ENCODE data around the gene KIFBP. TPM values are rescaled to one million over a fixed set of nuclear protein-coding genes. Genes with fewer than 3 reads are reported as not detected.

KIFBP gene
- total RNA-seq, 2 experiments from 2014 or later = 9.7 to 10.9 TPM

DNA sequence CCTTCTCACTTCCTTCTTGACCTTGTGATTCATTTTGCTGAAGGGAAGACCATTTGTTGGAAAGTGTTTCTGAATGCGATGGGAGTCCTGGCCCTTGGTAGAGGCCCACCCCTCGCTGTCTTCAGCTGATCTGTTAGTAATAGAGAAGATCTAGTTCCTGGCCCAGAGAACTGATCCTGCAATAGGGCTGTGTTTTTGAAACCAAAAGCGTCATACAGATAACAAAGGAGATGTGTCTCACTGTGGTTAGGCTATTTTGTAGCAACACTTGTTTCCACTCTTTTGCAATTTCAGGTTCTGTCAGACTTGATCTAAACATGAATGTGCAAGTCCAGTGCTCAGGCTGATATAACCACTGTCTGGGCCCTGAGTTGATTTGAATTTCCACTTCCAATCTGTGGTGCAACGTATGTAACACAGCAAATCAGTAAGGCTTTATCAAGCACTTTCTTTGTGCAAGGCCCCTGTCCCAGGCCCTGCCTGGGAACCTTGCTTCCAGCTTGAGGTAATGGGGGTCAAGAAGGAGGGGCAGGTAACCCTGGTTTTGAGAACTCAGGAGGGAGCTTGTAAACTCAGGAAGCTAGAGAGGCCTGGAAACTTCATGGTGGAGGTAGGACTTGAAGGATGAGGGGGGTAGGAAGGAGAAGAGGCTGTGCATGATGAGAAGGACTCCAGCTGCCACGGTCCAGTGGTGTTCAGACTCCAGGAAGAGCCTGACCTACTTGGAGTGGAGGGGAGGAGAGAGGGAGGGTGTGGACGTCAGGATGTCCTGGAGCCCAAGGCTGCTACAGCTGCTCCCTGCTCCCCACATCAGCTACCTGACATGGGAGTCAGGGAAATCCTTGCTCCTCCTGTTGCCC, 57.1 kb downstream of the KIFBP start:
- ATAC-seq (peak; percentile 75), DNase-seq (peak; percentile 56)
- Mint-ChIP-seq H3K4me1 (ENCODE audit: low read depth) (peaks cover 40% of the 10 kb centered on the region), H3K27ac (peak overlapping the region; percentile 94), H3K9me3 (no peaks in the 10 kb centered on the region), H3K4me3 (peak overlapping the region; percentile 42), H3K36me3 (ENCODE audit: low read depth) (no peaks in the 10 kb centered on the region), H3K27me3 (no peaks in the 10 kb centered on the region)
- TF ChIP-seq, protein P1, sequence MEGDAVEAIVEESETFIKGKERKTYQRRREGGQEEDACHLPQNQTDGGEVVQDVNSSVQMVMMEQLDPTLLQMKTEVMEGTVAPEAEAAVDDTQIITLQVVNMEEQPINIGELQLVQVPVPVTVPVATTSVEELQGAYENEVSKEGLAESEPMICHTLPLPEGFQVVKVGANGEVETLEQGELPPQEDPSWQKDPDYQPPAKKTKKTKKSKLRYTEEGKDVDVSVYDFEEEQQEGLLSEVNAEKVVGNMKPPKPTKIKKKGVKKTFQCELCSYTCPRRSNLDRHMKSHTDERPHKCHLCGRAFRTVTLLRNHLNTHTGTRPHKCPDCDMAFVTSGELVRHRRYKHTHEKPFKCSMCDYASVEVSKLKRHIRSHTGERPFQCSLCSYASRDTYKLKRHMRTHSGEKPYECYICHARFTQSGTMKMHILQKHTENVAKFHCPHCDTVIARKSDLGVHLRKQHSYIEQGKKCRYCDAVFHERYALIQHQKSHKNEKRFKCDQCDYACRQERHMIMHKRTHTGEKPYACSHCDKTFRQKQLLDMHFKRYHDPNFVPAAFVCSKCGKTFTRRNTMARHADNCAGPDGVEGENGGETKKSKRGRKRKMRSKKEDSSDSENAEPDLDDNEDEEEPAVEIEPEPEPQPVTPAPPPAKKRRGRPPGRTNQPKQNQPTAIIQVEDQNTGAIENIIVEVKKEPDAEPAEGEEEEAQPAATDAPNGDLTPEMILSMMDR (IDR thresholded peaks at IDR 0.05) = no peak
- ChIA-PET POLR2A (interaction anchor here (0.6 to 6.9 kb wide), 12 partner anchors 10 to 178 kb away, joined by 3 to 77 read pairs (median 3); partner anchors contain the start of genes SRGN and SUPV3L1), CTCF (interaction anchor here (0.8 to 4.3 kb wide), 11 partner anchors 10 to 50 kb away, joined by 3 to 25 read pairs (median 6); partner anchors contain the start of gene SRGN)
- intact Hi-C loops (cut with micrococcal nuclease) = loop anchor here (2.0 kb wide), 1 partner anchor 45 kb away; no protein-coding TSS in a partner anchor

DNA sequence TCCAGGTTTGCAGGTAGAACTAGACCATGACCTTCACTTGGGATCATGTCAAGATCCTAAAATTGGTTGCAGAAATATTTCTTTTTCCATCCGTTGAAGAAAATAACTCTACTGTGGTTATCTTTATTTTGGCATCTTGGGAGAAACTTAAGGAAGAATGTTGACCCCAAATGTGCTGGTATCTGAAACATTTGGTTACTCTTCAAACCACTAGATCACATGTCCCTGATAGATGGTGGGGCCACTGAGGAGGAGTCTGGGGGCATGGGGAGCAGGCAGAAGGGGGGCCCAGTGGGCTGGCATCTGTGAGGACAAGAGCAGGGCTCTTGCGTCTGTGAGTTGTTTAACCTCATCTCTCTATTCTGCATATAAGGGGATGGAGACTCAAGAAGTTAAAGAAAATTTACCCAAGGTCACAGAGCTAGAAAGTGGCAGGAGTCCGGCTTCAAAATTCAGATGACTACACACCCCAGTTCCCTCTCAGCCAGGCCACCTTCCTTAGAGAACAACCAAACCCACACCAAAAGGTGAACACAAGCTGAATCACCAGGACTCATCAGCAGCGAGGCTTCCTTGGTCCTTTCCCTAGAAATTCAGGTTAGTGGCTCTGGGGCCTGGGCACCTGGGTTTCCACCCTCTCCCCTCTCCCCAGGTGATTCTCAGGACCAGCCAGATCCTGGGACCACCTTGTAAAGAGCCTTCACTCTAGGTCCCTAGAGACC, 58.7 kb downstream of the KIFBP start:
- intact Hi-C loops (cut with micrococcal nuclease) = no loop called here
- ChIA-PET POLR2A (interaction anchor here (1.1 to 6.9 kb wide), 2 partner anchors 43 to 133 kb away, joined by 4 to 77 read pairs; partner anchors contain the start of genes SRGN and SUPV3L1), CTCF (interaction anchor here (1.7 to 4.3 kb wide), 3 partner anchors 18 to 44 kb away, joined by 6 to 25 read pairs (median 6); no protein-coding TSS in a partner anchor)
- ATAC-seq = no peak
- Mint-ChIP-seq H3K4me3 (no peak overlapping the region), H3K36me3 (ENCODE audit: low read depth) (no peaks in the 10 kb centered on the region), H3K9me3 (no peaks in the 10 kb centered on the region), H3K27ac (peak overlapping the region; percentile 67), H3K27me3 (no peaks in the 10 kb centered on the region), H3K4me1 (ENCODE audit: low read depth) (peaks cover 50% of the 10 kb centered on the region)
- no peak for DNase-seq
- TF ChIP-seq, protein P1 (IDR thresholded peaks at IDR 0.05) = no peak

DNA sequence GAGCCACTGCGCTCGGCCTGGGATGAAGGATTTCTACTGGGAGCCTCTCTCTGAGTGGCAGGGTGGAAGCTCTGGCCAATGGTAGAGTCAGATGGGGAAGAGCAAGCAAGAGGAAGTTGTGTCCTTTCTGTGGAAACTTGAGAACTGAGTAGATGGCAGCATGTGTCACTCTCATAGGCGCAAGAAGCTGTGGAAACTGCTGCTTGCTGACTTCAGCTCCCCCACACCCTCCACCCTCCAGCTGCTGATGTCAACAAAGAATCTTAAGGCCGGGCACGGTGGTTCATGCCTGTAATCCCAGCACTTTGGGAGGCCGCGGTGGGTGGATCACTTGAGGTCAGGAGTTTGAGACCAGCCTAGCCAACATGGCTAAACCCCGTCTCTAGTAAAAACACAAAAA, 59.5 kb downstream of the KIFBP start:
- TF ChIP-seq, protein P1 (IDR thresholded peaks at IDR 0.05) = no peak
- POLR2A ChIA-PET = interaction anchor here (6.9 kb wide), 1 partner anchor 43 kb away, joined by 77 read pairs; the partner anchor contains the start of gene SRGN
- H3K9me3 Mint-ChIP-seq = no peaks in the 10 kb centered on the region
- peaks cover 55% of the 10 kb centered on the region for H3K4me1 Mint-ChIP-seq (ENCODE audit: low read depth)
- peak; percentile 54 for ATAC-seq
- CTCF ChIA-PET = interaction anchor here (1.7 to 2.4 kb wide), 2 partner anchors 17 to 43 kb away, joined by 6 read pairs; no protein-coding TSS in a partner anchor
- no peaks in the 10 kb centered on the region for H3K36me3 Mint-ChIP-seq (ENCODE audit: low read depth)
- no peaks in the 10 kb centered on the region for H3K27me3 Mint-ChIP-seq
- intact Hi-C loops (cut with micrococcal nuclease) = no loop called here
- peak overlapping the region; percentile 67 for H3K27ac Mint-ChIP-seq
- peak; percentile 69 for DNase-seq
- no peak overlapping the region for H3K4me3 Mint-ChIP-seq

DNA sequence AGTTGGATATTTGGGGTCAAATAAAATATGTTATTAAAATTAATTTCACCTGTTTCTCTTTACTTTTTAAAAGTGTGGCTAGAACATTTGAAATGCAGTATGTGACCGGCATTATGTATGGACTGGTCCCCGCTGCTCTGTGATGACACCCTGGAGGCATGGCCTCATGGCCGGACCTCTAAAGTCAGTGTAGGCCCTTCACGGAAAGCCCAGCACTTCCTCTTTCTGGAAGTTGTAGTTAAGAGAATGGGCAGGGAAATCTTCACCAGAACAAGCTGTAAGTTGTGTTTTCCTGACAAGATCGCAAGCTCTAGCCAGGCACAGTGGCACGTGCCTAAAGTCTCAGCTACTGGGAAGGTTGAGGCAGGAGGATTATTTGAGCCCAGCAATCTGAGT, 61.0 kb downstream of the KIFBP start:
- intact Hi-C loops (cut with micrococcal nuclease) = no loop called here
- ChIA-PET CTCF (no interaction called here), POLR2A (interaction anchor here (0.9 to 6.9 kb wide), 2 partner anchors 41 to 44 kb away, joined by 3 to 77 read pairs; partner anchors contain the start of gene SRGN)
- ATAC-seq (no peak), DNase-seq (no peak)
- no peak overlapping the region for H3K4me3 Mint-ChIP-seq
- H3K36me3 Mint-ChIP-seq (ENCODE audit: low read depth) = no peaks in the 10 kb centered on the region
- H3K4me1 Mint-ChIP-seq (ENCODE audit: low read depth) = peaks cover 47% of the 10 kb centered on the region
- H3K27ac Mint-ChIP-seq = peak overlapping the region; percentile 27
- TF ChIP-seq, protein P1 (IDR thresholded peaks at IDR 0.05) = no peak
- H3K9me3 Mint-ChIP-seq = no peaks in the 10 kb centered on the region
- no peaks in the 10 kb centered on the region for H3K27me3 Mint-ChIP-seq
